Caki2 (cell line): ENCODE results near the gene UBE2S. TPM values are rescaled to one million over a fixed set of nuclear protein-coding genes. Genes with fewer than 3 reads are reported as not detected.

ENCODE experiments used
- DNase-seq: peaks from one replicate; pipeline ENCODE4 v3.0.0-alpha.2; 2015; ENCODE audit warnings: low read depth
- in situ Hi-C: cut with HindIII; loops from 2 replicates; pipeline ENCODE4 v1.10.0; 2016; ENCODE audit warnings: low sequenced_read_pairs, low pct_unique_long_range_greater_than_20kb, mixed read lengths
- total RNA-seq: library from RNA; depleted of rRNA; stranded (reverse); fragments of >200 nt; shearing (Covaris generic); gene quantifications from 2 replicates; pipeline ENCODE4 v1.2.3, GENCODE V29; 2014; ENCODE audit warnings: low replicate concordance

The UBE2S gene
- total RNA-seq, 1 experiment from 2014 or later = 231 TPM

DNA sequence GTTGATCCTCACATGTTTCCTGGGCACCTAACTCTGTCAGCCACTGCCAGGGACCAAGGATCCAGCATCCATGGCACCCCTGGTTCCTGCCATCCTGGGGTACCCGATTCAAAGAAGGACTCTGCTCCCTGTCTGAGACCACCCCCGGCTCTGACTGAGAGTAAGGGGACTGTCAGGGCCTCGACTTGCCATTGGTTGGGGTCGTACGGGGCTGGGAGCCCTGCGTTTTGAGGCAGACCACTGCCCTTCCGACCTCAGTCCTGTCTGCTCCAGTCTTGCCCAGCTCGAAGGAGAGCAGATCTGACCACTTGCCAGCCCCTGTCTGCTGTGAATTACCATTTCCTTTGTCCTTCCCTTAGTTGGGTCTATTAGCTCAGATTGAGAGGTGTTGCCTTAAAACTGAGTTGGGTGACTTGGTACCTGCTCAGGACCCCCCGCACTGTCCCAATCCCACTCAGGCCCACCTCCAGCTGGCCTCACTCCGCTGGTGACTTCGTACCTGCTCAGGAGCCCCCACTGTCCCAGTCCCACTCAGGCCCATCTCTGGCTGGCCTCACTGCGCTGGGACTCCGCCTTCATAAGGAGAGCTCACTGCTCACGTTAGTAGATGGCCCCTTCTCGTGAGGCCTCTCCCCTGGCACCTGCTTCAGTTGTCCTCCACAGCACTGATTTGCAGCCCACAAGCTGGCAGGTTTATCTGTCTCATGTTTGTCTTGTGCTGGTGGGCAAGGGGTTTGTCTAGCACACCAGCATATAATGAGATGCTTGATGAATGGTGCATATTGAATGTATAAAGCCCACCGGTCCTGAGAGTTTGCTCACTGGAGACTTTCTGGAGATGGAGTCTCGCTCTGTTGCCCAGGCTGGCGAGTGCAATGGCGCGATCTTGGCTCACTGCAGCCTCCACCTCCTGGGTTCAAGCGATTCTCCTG lies 17.9 kb downstream of the UBE2S start:
- DNase-seq = no peak
- in situ Hi-C loops = no loop called here

DNA sequence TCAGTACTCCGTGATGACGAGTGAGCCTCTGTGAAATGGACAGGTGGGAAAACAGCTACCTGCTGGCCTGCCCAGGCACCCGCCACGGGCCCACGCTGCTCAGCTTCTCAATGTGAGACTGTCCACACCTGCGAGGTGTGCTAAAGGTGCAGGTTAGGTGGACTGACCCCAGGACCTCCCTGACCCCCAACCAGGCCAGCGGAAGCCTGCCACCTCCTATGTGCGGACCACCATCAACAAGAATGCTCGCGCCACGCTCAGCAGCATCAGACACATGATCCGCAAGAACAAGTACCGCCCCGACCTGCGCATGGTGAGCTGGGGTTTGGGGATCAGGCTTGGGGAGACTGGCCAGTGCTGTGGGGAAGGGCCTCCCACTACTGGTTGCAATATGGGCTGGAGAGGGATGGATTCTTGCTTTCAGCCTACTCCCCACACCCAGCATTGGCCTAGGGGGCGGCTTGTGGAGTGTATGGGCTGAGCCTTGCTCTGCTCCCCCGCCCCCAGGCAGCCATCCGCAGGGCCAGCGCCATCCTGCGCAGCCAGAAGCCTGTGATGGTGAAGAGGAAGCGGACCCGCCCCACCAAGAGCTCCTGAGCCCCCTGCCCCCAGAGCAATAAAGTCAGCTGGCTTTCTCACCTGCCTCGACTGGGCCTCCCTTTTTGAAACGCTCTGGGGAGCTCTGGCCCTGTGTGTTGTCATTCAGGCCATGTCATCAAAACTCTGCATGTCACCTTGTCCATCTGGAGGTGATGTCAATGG lies 19.7 kb downstream of the UBE2S start:
- in situ Hi-C loops = no loop called here

DNA sequence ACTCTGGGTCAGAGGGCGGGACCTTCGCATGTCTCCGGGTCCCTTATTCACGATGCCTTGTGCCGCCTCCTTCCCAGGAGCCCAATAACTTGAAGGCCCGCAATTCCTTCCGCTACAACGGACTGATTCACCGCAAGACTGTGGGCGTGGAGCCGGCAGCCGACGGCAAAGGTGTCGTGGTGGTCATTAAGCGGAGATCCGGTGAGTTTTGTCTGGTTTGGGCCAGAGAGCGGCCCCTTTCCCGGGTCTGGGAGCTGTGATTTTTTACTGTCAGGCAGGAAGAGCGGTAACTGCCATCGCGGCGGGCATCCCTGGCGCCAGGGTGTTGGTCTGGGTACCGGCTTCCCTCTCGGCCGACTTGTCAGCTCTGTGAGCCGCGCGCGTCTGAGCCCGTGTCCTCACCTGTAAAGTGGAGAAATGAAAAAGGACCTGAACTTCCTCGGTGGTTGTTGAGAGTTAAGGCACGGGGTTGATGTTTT lies 21.1 kb downstream of the UBE2S start:
- DNase-seq = no peak
- in situ Hi-C loops = no loop called here

More for the DNA sequence above, 19.7 kb downstream of the UBE2S start:
- DNase-seq = no peak

DNA sequence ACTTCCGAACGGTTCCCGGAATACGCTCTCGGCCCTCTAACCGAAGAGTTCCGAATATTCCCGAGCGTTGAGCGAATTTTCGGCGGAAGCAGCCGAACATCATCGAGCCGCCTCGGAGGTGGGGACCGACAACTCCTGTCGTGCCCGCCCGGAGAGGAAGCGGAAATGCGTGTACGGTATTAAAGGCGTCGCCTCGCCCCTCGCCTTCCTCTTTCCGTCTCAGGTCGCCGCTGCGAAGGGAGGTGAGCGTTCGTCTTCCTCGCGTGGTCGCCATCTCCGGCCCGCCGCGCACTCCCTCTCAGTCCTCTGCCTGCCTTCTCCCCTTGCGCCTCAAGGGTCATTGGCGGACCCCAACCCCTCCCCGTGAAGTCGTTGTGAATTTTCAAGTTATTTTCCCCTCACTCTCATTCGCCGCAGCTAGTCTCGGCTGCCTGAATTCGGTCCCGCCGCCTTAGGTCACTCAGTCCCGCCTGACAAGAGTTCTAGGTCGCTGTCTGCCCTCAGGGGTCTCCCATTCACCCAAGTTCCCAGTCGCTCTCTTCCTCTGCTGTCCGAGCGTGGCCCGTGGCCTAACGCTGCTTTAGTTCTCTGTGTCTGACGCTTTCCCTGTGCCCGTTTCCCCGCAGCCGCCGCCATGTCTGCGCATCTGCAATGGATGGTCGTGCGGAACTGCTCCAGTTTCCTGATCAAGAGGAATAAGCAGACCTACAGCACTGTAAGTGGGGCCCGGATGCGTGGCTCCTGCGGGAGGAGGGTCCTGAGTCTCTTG lies 21.7 kb downstream of the UBE2S start, which contains the start of gene RPL28:
TSS of gene RPL28 (plus strand) at position 209 of the 769 bp plus-strand sequence. CDS start at position 635, 426 bp downstream.
- in situ Hi-C loops = no loop called here
- peak; percentile 99 for DNase-seq

DNA sequence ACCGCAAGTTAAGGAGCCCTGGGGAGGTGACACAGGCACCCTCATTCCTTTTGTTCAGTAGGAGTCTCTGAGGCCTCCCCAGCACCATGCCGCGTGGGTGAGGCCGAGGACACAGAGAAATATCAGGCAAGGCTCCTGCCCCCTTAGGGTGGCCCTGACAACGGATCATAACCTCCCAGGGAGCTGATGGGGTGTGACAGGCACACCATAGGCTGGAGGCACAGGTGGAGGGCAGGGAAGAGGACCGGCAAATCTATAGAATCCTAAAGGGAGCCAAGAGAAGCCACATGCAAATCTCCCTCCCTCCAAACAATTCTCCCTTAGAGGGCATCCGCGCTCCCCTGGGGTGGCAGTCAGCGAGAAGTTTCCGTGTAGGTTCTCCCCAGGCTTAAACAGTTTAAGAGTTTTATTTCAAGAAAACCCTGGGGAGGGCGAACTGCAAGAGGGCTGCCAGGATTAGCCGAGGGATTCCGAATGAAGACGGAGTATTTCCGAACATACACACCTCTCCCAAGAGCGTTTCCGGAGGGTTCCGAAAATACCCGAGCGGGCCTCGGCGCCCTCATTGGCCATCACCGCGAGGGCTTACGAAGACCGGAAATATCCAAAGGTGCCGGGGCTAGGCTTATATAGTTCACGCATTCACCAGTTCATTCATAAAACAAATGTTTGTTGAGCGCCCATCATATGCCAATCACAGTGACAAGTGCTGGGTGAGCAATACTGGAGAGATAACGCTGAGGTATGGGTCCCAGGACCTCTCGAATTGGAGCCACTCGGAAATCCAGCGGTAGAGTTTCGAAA lies 22.5 kb downstream of the UBE2S start:
- DNase-seq = peak; percentile 98
- in situ Hi-C loops = no loop called here

DNA sequence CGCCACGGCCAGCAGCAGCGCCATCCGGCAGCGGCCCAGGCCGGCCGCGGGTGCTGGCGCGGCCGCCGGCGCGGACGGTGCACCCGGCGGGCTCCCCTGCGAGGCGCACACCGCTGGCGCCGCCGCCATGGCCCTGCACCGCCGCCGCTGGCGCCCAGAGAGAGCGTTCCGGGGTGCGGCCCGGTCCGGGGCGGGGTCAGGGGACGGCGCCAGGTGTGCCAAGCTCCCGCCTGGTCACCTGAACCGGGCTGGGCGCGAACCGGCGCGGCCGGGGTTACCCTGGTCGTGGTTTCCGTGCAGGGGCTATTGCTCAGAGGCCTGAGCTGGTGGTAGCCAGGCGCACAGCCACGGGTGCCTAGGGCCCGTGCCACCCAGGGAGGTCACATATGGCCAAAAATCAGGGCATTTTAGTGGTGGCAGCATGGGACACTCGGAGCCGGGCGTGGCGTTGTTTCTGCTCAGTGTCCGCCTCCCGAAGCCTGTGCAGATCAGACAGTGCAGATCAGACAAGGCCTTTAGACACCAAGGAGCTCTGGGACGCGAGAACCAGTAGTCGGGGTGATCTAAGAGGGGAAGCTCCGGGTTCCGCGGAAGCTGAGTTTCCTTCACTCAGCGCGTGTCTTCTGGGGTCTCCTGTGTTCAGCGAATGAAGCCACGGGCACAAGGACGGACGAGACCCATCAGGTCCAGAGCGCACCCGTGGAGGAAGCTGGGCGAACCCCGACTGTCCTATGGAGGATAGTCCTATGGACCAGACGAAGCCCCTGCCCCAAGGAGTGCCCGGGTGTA lies 23.3 kb downstream of the UBE2S start, which contains the start of gene TMEM238:
TSS of gene TMEM238 (minus strand) at position 162 of the 789 bp plus-strand sequence. CDS start at position 129, 33 bp downstream.
- peak; percentile 45 for DNase-seq
- in situ Hi-C loops = no loop called here

DNA sequence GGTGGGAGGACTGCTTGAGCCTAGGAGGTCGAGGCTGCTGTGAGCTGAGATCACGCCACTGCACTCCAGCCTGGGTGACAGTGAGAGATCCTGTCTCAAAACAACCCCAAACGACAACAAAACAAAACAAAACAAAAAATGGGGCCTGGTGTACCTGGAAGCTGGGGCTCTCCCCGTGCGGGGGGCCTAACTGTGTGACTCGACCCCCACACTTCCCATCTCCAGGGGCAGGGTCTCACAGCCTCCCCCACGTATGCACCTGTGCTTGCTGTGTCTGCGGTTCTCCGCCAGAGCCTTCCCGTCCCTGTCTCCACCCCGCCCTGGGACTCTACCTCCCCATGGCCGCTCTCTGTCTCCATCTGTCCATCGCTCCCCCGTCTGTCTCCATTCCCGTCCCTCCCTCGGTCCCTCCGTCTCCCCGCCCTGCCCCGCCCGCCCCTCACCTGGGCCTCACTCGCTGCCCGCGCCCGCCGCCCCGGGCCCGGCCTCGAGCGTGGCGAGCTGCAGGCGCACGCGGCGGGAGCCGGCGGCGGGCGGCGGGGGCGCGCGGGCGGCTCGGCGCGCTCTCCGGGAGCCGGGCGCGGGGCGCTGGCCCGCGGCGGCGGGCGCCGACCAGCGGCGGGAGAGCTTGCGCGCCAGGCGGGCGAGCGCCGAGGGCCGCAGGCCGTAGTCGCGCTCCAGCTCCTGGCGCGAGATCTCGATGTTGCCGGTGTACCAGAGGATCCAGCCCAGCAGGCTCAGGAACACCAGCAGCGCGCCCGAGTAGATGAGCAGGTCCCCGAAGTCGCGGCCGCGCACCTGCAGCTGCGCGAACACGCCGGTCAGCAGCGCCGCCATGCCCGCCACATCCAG lies 24.1 kb downstream of the UBE2S start:
- in situ Hi-C loops = no loop called here
- DNase-seq = peak; percentile 64

DNA sequence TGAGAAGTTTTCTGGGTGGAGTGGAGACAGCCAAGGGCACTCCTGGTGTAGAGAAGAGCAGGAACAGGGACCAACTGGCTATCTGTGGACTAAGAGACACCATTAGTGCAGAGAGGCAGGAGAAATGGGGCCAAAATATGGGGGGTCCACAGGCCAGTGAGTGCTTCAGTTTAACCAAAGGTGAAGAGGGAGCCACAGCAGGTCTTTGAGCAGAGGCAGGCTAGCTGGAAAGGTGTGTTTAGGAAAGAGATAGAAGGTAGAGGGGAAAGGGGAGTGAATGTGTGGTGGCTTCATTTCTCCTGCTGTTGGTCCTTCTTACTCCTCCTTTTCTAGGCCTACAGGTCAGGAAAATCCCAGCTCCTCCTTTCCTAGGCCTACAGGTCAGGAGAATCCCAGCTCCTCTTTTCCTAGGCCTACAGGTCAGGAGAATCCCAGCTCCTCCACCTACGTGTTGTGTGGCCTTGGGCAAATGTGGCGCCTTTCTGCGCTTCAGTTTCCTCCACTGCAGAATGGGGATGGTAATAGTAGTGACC lies 25.0 kb downstream of the UBE2S start:
- in situ Hi-C loops = no loop called here
- DNase-seq = no peak

DNA sequence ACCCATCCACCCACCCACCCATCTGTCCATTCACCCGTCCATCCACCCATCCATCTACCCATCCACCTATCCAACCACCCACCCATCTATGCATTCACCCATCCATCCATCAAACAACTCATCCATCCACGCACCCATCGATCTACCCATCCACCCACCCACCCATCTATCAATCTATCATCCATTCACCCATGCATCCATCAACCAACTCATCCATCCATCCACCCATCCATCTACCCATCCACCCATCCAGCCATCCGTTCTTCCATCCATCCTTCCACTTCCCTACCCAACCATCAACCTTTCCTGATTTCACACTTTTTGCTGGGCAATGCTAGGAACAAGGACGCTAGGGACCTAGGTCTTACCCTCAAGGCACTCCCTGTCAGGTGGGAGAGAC lies 25.6 kb downstream of the UBE2S start:
- in situ Hi-C loops = no loop called here
- no peak for DNase-seq

DNA sequence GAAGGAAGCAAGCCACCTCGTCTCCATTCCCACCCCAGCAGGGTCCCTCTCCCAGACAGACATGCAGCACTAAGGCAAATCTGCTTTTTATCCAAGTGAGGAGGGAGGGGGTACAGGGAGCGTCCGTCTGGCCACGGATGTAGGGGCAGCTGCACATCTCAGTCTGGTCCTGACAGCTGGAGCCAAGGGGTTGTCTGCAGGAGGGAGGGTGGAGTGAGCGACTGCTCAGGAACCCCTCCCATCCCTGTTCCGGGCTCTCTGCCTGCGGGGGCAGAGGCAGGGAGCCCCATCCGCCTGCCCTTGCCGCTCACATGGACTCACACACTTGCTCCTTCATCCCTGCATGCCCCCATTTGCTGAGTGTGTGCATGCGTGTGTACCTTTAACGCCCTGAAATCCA lies 28.4 kb downstream of the UBE2S start:
- no peak for DNase-seq
- in situ Hi-C loops = no loop called here

DNA sequence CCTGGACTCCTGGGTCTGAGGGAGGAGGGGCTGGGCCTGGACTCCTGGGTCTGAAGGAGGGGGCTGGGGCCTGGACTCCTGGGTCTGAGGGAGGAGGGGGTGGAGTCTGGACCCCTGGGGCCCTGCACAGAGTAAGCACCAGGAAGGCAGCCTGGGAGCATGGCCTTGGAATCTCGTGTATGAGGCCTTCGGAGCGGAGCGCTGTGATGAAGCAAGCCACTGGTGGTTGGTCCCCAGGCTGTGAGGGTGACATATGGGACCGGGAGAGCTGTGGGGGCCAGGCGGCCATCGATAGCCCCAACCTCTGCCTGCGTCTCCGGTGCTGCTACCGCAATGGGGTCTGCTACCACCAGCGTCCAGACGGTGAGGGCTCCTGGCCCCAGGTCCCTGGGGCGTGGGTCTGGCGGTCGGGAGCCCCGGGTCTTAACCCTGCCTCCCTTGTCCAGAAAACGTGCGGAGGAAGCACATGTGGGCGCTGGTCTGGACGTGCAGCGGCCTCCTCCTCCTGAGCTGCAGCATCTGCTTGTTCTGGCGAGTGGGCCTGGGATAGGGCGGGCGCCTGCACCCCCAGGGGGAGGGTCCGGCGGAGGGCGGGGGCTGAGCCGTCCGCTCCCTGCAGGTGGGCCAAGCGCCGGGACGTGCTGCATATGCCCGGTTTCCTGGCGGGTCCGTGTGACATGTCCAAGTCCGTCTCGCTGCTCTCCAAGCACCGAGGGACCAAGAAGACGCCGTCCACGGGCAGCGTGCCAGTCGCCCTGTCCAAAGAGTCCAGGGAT lies 30.0 kb downstream of the UBE2S start:
- no peak for DNase-seq
- in situ Hi-C loops = no loop called here

DNA sequence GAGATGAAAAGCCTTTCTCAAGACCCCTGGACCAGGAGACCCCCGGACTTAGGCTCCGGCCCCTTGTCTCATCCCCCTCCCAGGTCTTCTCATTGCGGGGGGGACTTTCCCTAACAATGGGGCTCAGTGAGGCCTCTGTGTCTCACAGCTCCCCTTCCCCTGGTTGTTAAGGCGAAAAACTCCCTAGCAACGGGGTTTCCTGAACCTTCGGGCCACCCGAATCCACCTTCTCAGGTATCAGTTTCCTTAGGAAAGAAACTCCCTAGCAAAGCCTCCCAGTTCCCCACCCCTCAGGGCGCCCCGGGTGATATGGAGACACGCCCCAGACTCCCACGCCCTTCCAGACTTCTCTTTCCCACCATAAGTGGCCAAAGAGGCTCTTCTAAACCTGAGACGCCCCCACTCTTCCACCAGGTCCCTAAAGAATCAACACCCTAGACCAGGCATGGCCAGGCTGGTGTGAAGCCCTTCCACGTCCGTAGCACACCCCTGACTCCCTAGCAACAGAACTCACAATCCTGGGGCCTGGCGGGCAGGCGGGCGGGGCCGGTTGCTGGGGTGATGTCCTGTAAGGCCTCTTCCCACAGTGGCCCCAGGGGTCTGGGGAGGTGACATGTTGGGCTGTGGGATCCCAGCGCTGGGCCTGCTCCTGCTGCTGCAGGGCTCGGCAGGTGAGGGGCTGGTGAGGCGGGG lies 31.2 kb downstream of the UBE2S start, which contains the start of gene TMEM190:
TSS of gene TMEM190 (plus strand) at position 586 of the 693 bp plus-strand sequence. CDS start at position 614, 28 bp downstream.
- no peak for DNase-seq
- in situ Hi-C loops = no loop called here

DNA sequence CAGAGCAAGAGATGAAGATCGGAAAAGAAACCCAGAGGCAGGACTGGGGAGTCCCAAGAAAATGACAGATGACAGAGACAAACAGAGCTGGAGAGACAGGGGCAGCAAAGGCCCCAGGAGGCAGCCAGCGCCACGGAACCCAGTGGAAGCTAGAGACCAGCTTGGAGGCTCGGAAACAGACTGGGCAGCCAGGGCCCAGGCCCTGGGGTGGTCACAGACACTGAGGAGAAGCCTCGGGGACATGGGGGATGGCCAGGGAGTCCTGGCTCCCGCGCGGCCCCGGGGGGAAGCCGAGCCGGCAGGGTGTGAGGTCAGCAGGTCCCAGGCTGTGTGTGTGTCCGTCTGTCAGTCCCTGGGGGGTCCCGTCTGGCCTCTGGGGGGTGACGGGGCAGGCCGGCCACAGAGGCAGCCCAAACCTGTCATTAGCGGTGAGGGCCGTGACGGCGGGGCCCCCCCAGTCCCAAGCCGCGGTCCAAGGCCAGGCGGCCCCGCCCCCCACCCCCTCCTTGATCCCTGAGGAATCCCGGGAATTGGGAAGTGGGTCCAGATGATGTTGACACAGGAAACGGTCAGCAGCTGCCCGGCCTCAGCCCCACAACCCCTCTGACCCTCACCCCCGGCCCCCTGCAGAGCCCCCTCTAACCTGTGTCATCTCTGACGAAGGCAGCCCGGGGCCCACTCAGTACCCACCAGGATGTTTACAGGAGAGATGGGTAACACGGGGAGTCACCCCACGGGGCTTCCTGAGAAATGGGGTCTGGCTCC lies 33.4 kb downstream of the UBE2S start:
- no peak for DNase-seq
- in situ Hi-C loops = no loop called here
